ENCODE results near the gene PVALEF. TPM values are rescaled to one million over a fixed set of nuclear protein-coding genes. Genes with fewer than 3 reads are reported as not detected.

Gene PVALEF
- total and polyA plus RNA-seq, 2 experiments from 2014 or later = 0.37 to 0.86 TPM

- no peak overlapping the region for H3K4me3 ChIP-seq
- no peaks in the 10 kb centered on the region for H3K9me3 ChIP-seq (ENCODE audit: low read depth)
- no peak overlapping the region for H3K27ac ChIP-seq
- H3K36me3 ChIP-seq = no peaks in the 10 kb centered on the region
- TF ChIP-seq CTCF (IDR thresholded peaks at IDR 0.05; ENCODE audit: low read depth, low read length) = no peak
- H3K27me3 ChIP-seq = no peaks in the 10 kb centered on the region
- DNase-seq (ENCODE audit: low read depth in 1 of 2, low spot score in 1 of 2) = no peak
- H3K4me1 ChIP-seq (ENCODE audit: low read depth) = no peaks in the 10 kb centered on the region
These were observed 42.0 kb upstream of the PVALEF start for GRCh38 chr17:81123052-81124048.

- Histone ChIP-seq H3K9me3 (ENCODE audit: low read depth) (no peaks in the 10 kb centered on the region), H3K27ac (no peak overlapping the region), H3K36me3 (no peaks in the 10 kb centered on the region), H3K4me3 (no peak overlapping the region), H3K27me3 (no peaks in the 10 kb centered on the region), H3K4me1 (ENCODE audit: low read depth) (peaks cover 1% of the 10 kb centered on the region)
- DNase-seq (ENCODE audit: low read depth in 1 of 2, low spot score in 1 of 2) = no peak
- no peak for TF ChIP-seq CTCF (IDR thresholded peaks at IDR 0.05; ENCODE audit: low read depth, low read length)
These were observed 40.9 kb upstream of the PVALEF start for GRCh38 chr17:81124377-81124776.

- H3K4me1 ChIP-seq (ENCODE audit: low read depth) = peaks cover 6% of the 10 kb centered on the region
- H3K9me3 ChIP-seq (ENCODE audit: low read depth) = no peaks in the 10 kb centered on the region
- TF ChIP-seq CTCF (IDR thresholded peaks at IDR 0.05; ENCODE audit: low read depth, low read length) = no peak
- H3K27me3 ChIP-seq = no peaks in the 10 kb centered on the region
- no peak overlapping the region for H3K27ac ChIP-seq
- H3K36me3 ChIP-seq = no peaks in the 10 kb centered on the region
- no peak overlapping the region for H3K4me3 ChIP-seq
- no peak for DNase-seq (ENCODE audit: low read depth in 1 of 2, low spot score in 1 of 2)
These were observed 39.7 kb upstream of the PVALEF start for GRCh38 chr17:81125573-81126081.

- TF ChIP-seq CTCF (IDR thresholded peaks at IDR 0.05; ENCODE audit: low read depth, low read length) = no peak
- Histone ChIP-seq H3K27ac (no peak overlapping the region), H3K27me3 (no peaks in the 10 kb centered on the region), H3K36me3 (no peaks in the 10 kb centered on the region), H3K4me1 (ENCODE audit: low read depth) (peaks cover 6% of the 10 kb centered on the region), H3K4me3 (no peak overlapping the region), H3K9me3 (ENCODE audit: low read depth) (no peaks in the 10 kb centered on the region)
- DNase-seq (ENCODE audit: low read depth in 1 of 2, low spot score in 1 of 2) = no peak
These were observed 38.8 kb upstream of the PVALEF start for GRCh38 chr17:81126281-81127132.

GRCh38 chr17:81127133-81127455 lies 38.2 kb upstream of the PVALEF start:
- Histone ChIP-seq H3K4me1 (ENCODE audit: low read depth) (peaks cover 6% of the 10 kb centered on the region), H3K36me3 (no peaks in the 10 kb centered on the region), H3K27me3 (no peaks in the 10 kb centered on the region), H3K9me3 (ENCODE audit: low read depth) (no peaks in the 10 kb centered on the region), H3K4me3 (no peak overlapping the region), H3K27ac (no peak overlapping the region)
- TF ChIP-seq CTCF (IDR thresholded peaks at IDR 0.05; ENCODE audit: low read depth, low read length) = no peak
- no peak for DNase-seq (ENCODE audit: low read depth in 1 of 2, low spot score in 1 of 2)
